Activated T-cell treated with anti-CD3 and anti-CD28 coated beads, Interleukin-2, amount 50 U/mL, for 72 hours (primary cell): ENCODE data around the gene DAPK2. TPM values are rescaled to one million over a fixed set of nuclear protein-coding genes. Genes with fewer than 3 reads are reported as not detected.

Experiments used
- ATAC-seq, 2 donors: fragments of 150-1000 bp; cut with Tn5 transposase; replicated peaks in 1 of 2; 2 replicates each; pipeline ENCODE4 v1.10.0; 2021; ENCODE audit warnings: moderate library complexity in 2 of 2, mild to moderate bottlenecking in 1 of 2
- DNase-seq, 2 donors: peaks; one replicate each; pipeline ENCODE4 v3.0.0; 2021 to 2022; ENCODE audit warnings: mixed read lengths in 1 of 2
- H3K27ac Mint-ChIP-seq: one replicate; pipeline ENCODE4 v1.8.0; 2022; ENCODE audit warnings: mild to moderate bottlenecking, moderate library complexity, mixed read lengths
- H3K27me3 Mint-ChIP-seq: one replicate; pipeline ENCODE4 v1.8.0; 2022; ENCODE audit warnings: low read depth, mixed read lengths
- H3K36me3 Mint-ChIP-seq, 2 donors: one replicate each; pipeline ENCODE4 v1.8.0; 2022; ENCODE audit warnings: mixed read lengths in 2 of 2, mild to moderate bottlenecking in 1 of 2; ENCODE audit not compliant: insufficient read depth in 2 of 2
- H3K4me1 Mint-ChIP-seq: one replicate; pipeline ENCODE4 v1.8.0; 2022; ENCODE audit warnings: low read depth, mixed read lengths
- H3K4me3 Mint-ChIP-seq, 2 donors: one replicate each; pipeline ENCODE4 v1.8.0; 2022; ENCODE audit warnings: mild to moderate bottlenecking in 2 of 2, mixed read lengths in 2 of 2, moderate library complexity in 2 of 2
- H3K9me3 Mint-ChIP-seq, 2 donors: one replicate each; pipeline ENCODE4 v1.8.0; 2022; ENCODE audit warnings: mixed read lengths in 2 of 2
- total RNA-seq, 2 donors: library from RNA; stranded (reverse); gene quantifications; one replicate each; pipeline ENCODE4 v1.2.3, GENCODE V29; 2022

The DAPK2 gene
- total RNA-seq, 2 donors from 2014 or later = 2.3 to 3.3 TPM

GRCh38 chr15:63861946-63862517 is 184.3 kb downstream of the DAPK2 start:
- H3K36me3 Mint-ChIP-seq = no peaks in the 10 kb centered on the region
- H3K27ac Mint-ChIP-seq = no peak overlapping the region
- no peak for DNase-seq
- peaks cover 32% of the 10 kb centered on the region for H3K4me1 Mint-ChIP-seq
- no peak overlapping the region for H3K4me3 Mint-ChIP-seq
- no peaks in the 10 kb centered on the region for H3K9me3 Mint-ChIP-seq
- ATAC-seq = no peak
- H3K27me3 Mint-ChIP-seq = no peaks in the 10 kb centered on the region

DNA sequence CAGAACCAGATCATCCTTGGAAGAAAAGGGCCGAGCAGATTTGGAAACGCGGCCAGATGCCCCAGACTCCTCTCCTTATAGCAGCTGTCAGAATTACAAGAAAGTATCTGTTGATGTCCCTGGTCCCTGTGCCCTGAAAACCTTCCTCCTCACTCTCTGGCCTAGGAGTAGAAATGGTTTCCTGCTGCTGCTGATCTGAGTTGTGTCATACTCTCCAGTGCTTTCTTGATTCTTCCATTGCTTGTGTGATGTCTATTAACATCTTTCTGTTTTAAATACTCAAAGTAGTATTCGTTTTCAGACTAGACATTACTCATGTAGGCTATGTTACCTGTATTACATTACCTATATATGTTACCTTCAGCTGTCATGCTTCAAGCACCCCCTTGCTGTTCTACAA is 185.7 kb downstream of the DAPK2 start:
- Mint-ChIP-seq H3K4me3 (peak overlapping the region; percentile 37 to 42), H3K9me3 (no peaks in the 10 kb centered on the region), H3K27ac (peak overlapping the region; percentile 90), H3K27me3 (no peaks in the 10 kb centered on the region), H3K36me3 (no peaks in the 10 kb centered on the region), H3K4me1 (peaks cover 26% of the 10 kb centered on the region)
- ATAC-seq (peak; percentile 48 to 50), DNase-seq (no peak)

- H3K27ac Mint-ChIP-seq = peak overlapping the region; percentile 90
- ATAC-seq = peak; percentile 73 to 74
- peaks cover 26% of the 10 kb centered on the region for H3K4me1 Mint-ChIP-seq
- no peaks in the 10 kb centered on the region for H3K27me3 Mint-ChIP-seq
- peak; percentile 39 to 52 for DNase-seq
- peak overlapping the region; percentile 37 to 42 for H3K4me3 Mint-ChIP-seq
- H3K9me3 Mint-ChIP-seq = no peaks in the 10 kb centered on the region
- no peaks in the 10 kb centered on the region for H3K36me3 Mint-ChIP-seq
Measured at GRCh38 chr15:63860155-63860554, 186.1 kb downstream of the DAPK2 start.

- Mint-ChIP-seq H3K4me1 (peaks cover 26% of the 10 kb centered on the region), H3K36me3 (no peaks in the 10 kb centered on the region), H3K4me3 (no peak overlapping the region), H3K9me3 (no peaks in the 10 kb centered on the region), H3K27me3 (no peaks in the 10 kb centered on the region), H3K27ac (peak overlapping the region; percentile 90)
- no peak for ATAC-seq
- no peak for DNase-seq
Measured at GRCh38 chr15:63858881-63859280, 187.4 kb downstream of the DAPK2 start.

GRCh38 chr15:63858448-63858847 is 187.8 kb downstream of the DAPK2 start:
- DNase-seq (no peak), ATAC-seq (no peak)
- no peak overlapping the region for H3K4me3 Mint-ChIP-seq
- H3K9me3 Mint-ChIP-seq = no peaks in the 10 kb centered on the region
- H3K4me1 Mint-ChIP-seq = peaks cover 26% of the 10 kb centered on the region
- H3K27me3 Mint-ChIP-seq = no peaks in the 10 kb centered on the region
- no peaks in the 10 kb centered on the region for H3K36me3 Mint-ChIP-seq
- H3K27ac Mint-ChIP-seq = no peak overlapping the region

DNA sequence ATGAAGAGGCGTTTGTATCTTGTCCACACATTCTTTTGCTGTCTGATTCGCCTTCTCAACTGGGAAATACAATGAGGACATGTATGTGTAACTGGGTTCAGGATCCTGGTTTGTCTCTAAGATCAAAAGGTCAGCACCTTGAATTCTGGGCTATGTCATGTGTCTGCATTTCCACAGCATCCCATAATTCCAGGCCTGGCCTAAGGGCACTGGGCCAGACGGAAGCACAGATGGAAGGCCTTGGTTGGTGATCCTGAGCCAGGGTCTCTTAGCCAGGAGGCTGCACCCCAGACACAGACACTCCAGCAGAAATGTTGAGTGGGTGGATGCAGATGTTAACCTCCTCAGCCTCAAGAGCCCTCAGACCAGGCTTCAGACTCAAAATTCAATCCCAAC is 188.8 kb downstream of the DAPK2 start:
- no peaks in the 10 kb centered on the region for H3K27me3 Mint-ChIP-seq
- DNase-seq = no peak
- peak overlapping the region; percentile 77 for H3K27ac Mint-ChIP-seq
- H3K36me3 Mint-ChIP-seq = no peaks in the 10 kb centered on the region
- no peak overlapping the region for H3K4me3 Mint-ChIP-seq
- no peak for ATAC-seq
- H3K9me3 Mint-ChIP-seq = no peaks in the 10 kb centered on the region
- peaks cover 26% of the 10 kb centered on the region for H3K4me1 Mint-ChIP-seq

Other genes with a start within 250 kb of the DAPK2 start
- 10 to 100 TPM; 67.8 to 77.6 TPM for gene HERC1, start 212.5 kb downstream of the DAPK2 start, total RNA-seq
- gene CIAO2A, start 47.4 kb upstream of the DAPK2 start, total RNA-seq = 10 to 100 TPM; 65.1 to 74.5 TPM
- 100 to 1,000 TPM; 104 to 113 TPM for gene SNX1, start 49.5 kb upstream of the DAPK2 start, total RNA-seq
- under 1 TPM; 0.60 to 0.74 TPM for gene SNX22, start 105.2 kb upstream of the DAPK2 start, total RNA-seq
- 100 to 1,000 TPM; 228 to 302 TPM for gene PPIB, start 116.5 kb upstream of the DAPK2 start, total RNA-seq